H1 (cell line): ENCODE results near the gene DRG1. TPM values are rescaled to one million over a fixed set of nuclear protein-coding genes. Genes with fewer than 3 reads are reported as not detected.
"Not testable (repeated sequence)": the region's sequence is repeated elsewhere in the genome, so short reads cannot be mapped to it uniquely, and the experiment has no call there.

Experiments
- CTCF ChIA-PET: fragments of 300-600 bp; sonication (Branson Sonifier 250); formaldehyde crosslinking; loops from one replicate; lab custom pipeline; 2021; ENCODE audit not compliant: partially characterized antibody; lab: Charles Lee
- POLR2A ChIA-PET: fragments of 300-600 bp; sonication (Branson Sonifier 250); formaldehyde crosslinking; loops from one replicate; lab custom pipeline; 2021; ENCODE audit warnings: inconsistent platforms; ENCODE audit not compliant: partially characterized antibody; lab: Charles Lee
- DNase-seq, 2 experiments: peaks; one replicate each; pipeline versions ENCODE4 v3.0.0 to v3.0.0-alpha.2; 2010 to 2022; ENCODE audit warnings: low spot score in 2 of 2, low read depth in 1 of 2, mixed read lengths in 1 of 2
- FAIRE-seq: peaks from 2 replicates; lab custom pipeline; 2011; peaks lifted over from hg19 to GRCh38; lab: Jason Lieb, UNC
- H2AFZ ChIP-seq: 2 replicates; pipeline ENCODE4 v1.8.1; 2012; ENCODE audit warnings: low read length, inconsistent platforms
- H2AK5ac ChIP-seq: 2 replicates; pipeline ENCODE4 v1.6.1; 2013; ENCODE audit warnings: low read depth, low read length
- H2BK120ac ChIP-seq: replicated peaks from 2 replicates; pipeline ENCODE3; 2013; ENCODE audit warnings: low read depth, low read length, inconsistent platforms
- H2BK12ac ChIP-seq: 2 replicates; pipeline ENCODE4 v1.6.1; 2013; ENCODE audit warnings: low read depth, low read length
- H2BK15ac ChIP-seq: 2 replicates; pipeline ENCODE4 v1.6.1; 2013; ENCODE audit warnings: low read length
- H2BK20ac ChIP-seq: 2 replicates; pipeline ENCODE4 v1.6.1; 2013; ENCODE audit warnings: low read length
- H2BK5ac ChIP-seq: 2 replicates; pipeline ENCODE4 v1.6.1; 2013; ENCODE audit warnings: low read depth, low read length
- H3K14ac ChIP-seq: 2 replicates; pipeline ENCODE4 v1.6.1; 2013; ENCODE audit warnings: inconsistent platforms; ENCODE audit not compliant: insufficient read length
- H3K18ac ChIP-seq: 2 replicates; pipeline ENCODE4 v1.6.1; 2013; ENCODE audit warnings: low read length; ENCODE audit errors: extremely low read depth
- H3K23ac ChIP-seq: 2 replicates; pipeline ENCODE4 v1.6.1; 2013; ENCODE audit warnings: inconsistent platforms; ENCODE audit not compliant: insufficient read length
- H3K23me2 ChIP-seq: 2 replicates; pipeline ENCODE4 v1.6.1; 2013; ENCODE audit warnings: low read depth, low read length
- H3K27ac ChIP-seq: 2 replicates; pipeline ENCODE4 v1.6.1; 2011; ENCODE audit warnings: low read depth, low read length, inconsistent platforms
- H3K27me3 ChIP-seq, 4 experiments: replicated peaks in 1 of 4; 1 replicate in 1 of 4; 2 replicates in 3 of 4; pipeline versions ENCODE4 v1.6.1 to v1.8.1; 2011 to 2013; ENCODE audit warnings: low read length in 3 of 4, mild to moderate bottlenecking in 3 of 4, inconsistent platforms in 2 of 4, mixed read lengths in 2 of 4, moderate library complexity in 1 of 4; ENCODE audit not compliant: control insufficient read depth in 3 of 4, insufficient read depth in 3 of 4; ENCODE audit errors: extremely low read depth in 1 of 4
- H3K36me3 ChIP-seq, 4 experiments: 2 replicates each; pipeline versions ENCODE4 v1.6.1 to v1.8.1; 2011 to 2013; ENCODE audit warnings: mild to moderate bottlenecking in 4 of 4, low read length in 3 of 4, moderate library complexity in 2 of 4, control low read depth in 1 of 4, inconsistent platforms in 1 of 4; ENCODE audit not compliant: insufficient read depth in 4 of 4, control insufficient read depth in 2 of 4
- H3K4ac ChIP-seq: replicated peaks from 2 replicates; pipeline ENCODE3; 2013; ENCODE audit warnings: low read length, low read depth, mixed read lengths, inconsistent platforms; ENCODE audit not compliant: insufficient read length
- H3K4me1 ChIP-seq, 4 experiments: replicated peaks in 1 of 4; 1 replicate in 1 of 4; 2 replicates in 3 of 4; pipeline versions ENCODE4 v1.6.1 to v1.8.1; 2011 to 2013; ENCODE audit warnings: low read length in 3 of 4, inconsistent platforms in 2 of 4, mixed read lengths in 1 of 4; ENCODE audit not compliant: insufficient read depth in 4 of 4, control insufficient read depth in 3 of 4
- H3K4me2 ChIP-seq, 2 experiments: 2 replicates each; pipeline versions ENCODE4 v1.6.1 to v1.8.1; 2011 to 2013; ENCODE audit warnings: low read depth in 2 of 2, low read length in 2 of 2, control low read depth in 1 of 2, inconsistent platforms in 1 of 2, mild to moderate bottlenecking in 1 of 2; ENCODE audit not compliant: insufficient read depth in 1 of 2
- H3K4me3 ChIP-seq, 4 experiments: fragments of 200-600, 300-600 bp in 1 of 4; sonication (generic), shearing (Covaris generic), sonication (Bioruptor Twin) in 1 of 4; 2 replicates each; pipeline versions ENCODE4 v1.5.1 to v1.8.1; 2011 to 2016; ENCODE audit warnings: low read length in 4 of 4, low read depth in 3 of 4, control low read depth in 2 of 4, inconsistent platforms in 2 of 4, mild to moderate bottlenecking in 2 of 4, mixed read lengths in 1 of 4, moderate library complexity in 1 of 4; ENCODE audit not compliant: insufficient read depth in 2 of 4; ENCODE audit errors: extremely low read depth in 1 of 4
- H3K56ac ChIP-seq: replicated peaks from 2 replicates; pipeline ENCODE3; 2013; ENCODE audit warnings: low read depth, mild to moderate bottlenecking, mixed read lengths, low read length, inconsistent platforms; ENCODE audit not compliant: insufficient read length
- H3K79me1 ChIP-seq: 2 replicates; pipeline ENCODE4 v1.6.1; 2013; ENCODE audit warnings: low read depth, low read length, control low read depth
- H3K79me2 ChIP-seq, 2 experiments: 2 replicates each; pipeline versions ENCODE4 v1.6.1 to v1.8.1; 2012 to 2013; ENCODE audit warnings: low read length in 2 of 2, mild to moderate bottlenecking in 2 of 2, inconsistent platforms in 1 of 2; ENCODE audit not compliant: insufficient read depth in 2 of 2, control insufficient read depth in 1 of 2
- H3K9ac ChIP-seq, 4 experiments: replicated peaks in 1 of 4; 1 replicate in 1 of 4; 2 replicates in 3 of 4; pipeline versions ENCODE4 v1.6.1 to v1.8.1; 2011 to 2013; ENCODE audit warnings: low read depth in 3 of 4, low read length in 3 of 4, control low read depth in 2 of 4, mild to moderate bottlenecking in 2 of 4, moderate library complexity in 2 of 4, inconsistent platforms in 1 of 4; ENCODE audit errors: extremely low read depth in 1 of 4
- H3K9me3 ChIP-seq, 2 experiments: 2 replicates each; pipeline versions ENCODE4 v1.6.1 to v1.8.1; 2012 to 2013; ENCODE audit warnings: mild to moderate bottlenecking in 2 of 2, moderate library complexity in 2 of 2, control low read depth in 1 of 2, inconsistent platforms in 1 of 2, low read depth in 1 of 2, low read length in 1 of 2, mixed read lengths in 1 of 2; ENCODE audit not compliant: insufficient read depth in 2 of 2
- H4K20me1 ChIP-seq, 2 experiments: replicated peaks in 1 of 2; 2 replicates each; pipeline versions ENCODE3 to v1.8.1; 2011 to 2013; ENCODE audit warnings: inconsistent platforms in 2 of 2, low read length in 2 of 2, mild to moderate bottlenecking in 1 of 2; ENCODE audit not compliant: insufficient read depth in 2 of 2, control insufficient read depth in 1 of 2
- H4K5ac ChIP-seq: 2 replicates; pipeline ENCODE4 v1.6.1; 2013; ENCODE audit warnings: low read length, low read depth, mixed read lengths, inconsistent platforms; ENCODE audit not compliant: insufficient read length
- H4K8ac ChIP-seq: 2 replicates; pipeline ENCODE4 v1.8.0; 2013; ENCODE audit warnings: mild to moderate bottlenecking, moderate library complexity, low read length, inconsistent platforms; ENCODE audit not compliant: insufficient read depth; ENCODE audit errors: extremely low read depth
- H4K91ac ChIP-seq: replicated peaks from 2 replicates; pipeline ENCODE3; 2013; ENCODE audit warnings: low read length, mixed read lengths, inconsistent platforms; ENCODE audit not compliant: insufficient read length
- ATF3 ChIP-seq: IDR thresholded peaks from 2 replicates; pipeline ENCODE4 v1.6.1; 2011; ENCODE audit warnings: low read depth, mild to moderate bottlenecking, low read length; ENCODE audit not compliant: insufficient read depth
- CTCF ChIP-seq, 3 experiments: IDR thresholded peaks; 1 replicate in 2 of 3; 2 replicates in 1 of 3; pipeline versions ENCODE4 v1.5.1 to v1.6.1; 2011; ENCODE audit warnings: low read length in 3 of 3, mild to moderate bottlenecking in 3 of 3, inconsistent platforms in 2 of 3, low read depth in 1 of 3, moderate library complexity in 1 of 3; ENCODE audit not compliant: insufficient read depth in 1 of 3; ENCODE audit errors: control extremely low read depth in 1 of 3
- EZH2 ChIP-seq: fragments of 200-600 bp; sonication (generic); IDR thresholded peaks from 2 replicates; pipeline ENCODE4 v1.7.1; 2012; ENCODE audit warnings: low read depth, mild to moderate bottlenecking, moderate library complexity, low read length, inconsistent platforms; ENCODE audit not compliant: severe bottlenecking
- SIRT6 ChIP-seq: IDR thresholded peaks from one replicate; pipeline ENCODE4 v1.7.1; 2012; ENCODE audit warnings: low read length, inconsistent platforms
- YY1 ChIP-seq: IDR thresholded peaks from 2 replicates; pipeline ENCODE4 v1.6.1; 2011; ENCODE audit warnings: low read depth, mild to moderate bottlenecking, low read length
- WGBS, 2 experiments: shearing (Covaris generic) in 1 of 2; methylation state at CpG; one replicate each; pipeline versions ENCODE4 v1.1.6 to v1.1.7; 2013 to 2015; ENCODE audit warnings: low lambda C conversion rate in 2 of 2, mixed read lengths in 2 of 2, inconsistent platforms in 1 of 2, low coverage in 1 of 2, missing lambda C conversion rate in 1 of 2; ENCODE audit not compliant: insufficient replicate concordance in 2 of 2, insufficient coverage in 1 of 2, insufficient read length in 1 of 2; ENCODE audit errors: extremely low coverage in 1 of 2, missing lambda C conversion rate in 1 of 2; 5-methylcytosine and 5-hydroxymethylcytosine counted together
- polyA plus RNA-seq, 7 experiments: library from polyadenylated mRNA; depleted of rRNA in 3 of 7; stranded (reverse) in 5 of 7; unstranded in 2 of 7; fragments of >200 nt in 5 of 7; fragments of 200-250 nt in 2 of 7; gene quantifications; 1 replicate in 5 of 7; 2 replicates in 1 of 7; 4 replicates in 1 of 7; pipeline versions ENCODE4 v1.2.1 to v1.2.3, GENCODE V29; 2011 to 2013; ENCODE audit warnings: missing spikeins in 2 of 7, mixed read lengths in 2 of 7
- total RNA-seq: library from RNA; stranded (reverse); fragmentation: NEBNext Ultra II Directional; extraction: Animal tissue kit (Norgen Biotek cat#: 25700); gene quantifications from 2 replicates; pipeline ENCODE4 v1.2.1, GENCODE V29; 2021

The DRG1 gene
- total and polyA plus RNA-seq, 2 of the 8 experiments (the other 6 are each of a cell fraction or from before 2014, with no cell fraction given): 45.3 to 81.9 TPM

- TF ChIP-seq CTCF (IDR thresholded peaks at IDR 0.05; ENCODE audit: control extremely low read depth in 1 of 3, insufficient read depth in 1 of 3, low read depth in 1 of 3, low read length in 3 of 3): no peak
- TF ChIP-seq SIRT6: no peak
- TF ChIP-seq ATF3: no peak
- TF ChIP-seq YY1: no peak
- TF ChIP-seq EZH2: no peak
- TF ChIP-seq, all 59 proteins: peak for 0
These were observed 81.7 kb downstream of the DRG1 start (continued) for GRCh38 chr22:31481129-31481528.

- not testable (repeated sequence) for H2BK120ac ChIP-seq, H3K79me1 ChIP-seq, H2AFZ ChIP-seq, H3K9ac ChIP-seq, H3K4me1 ChIP-seq, H2BK15ac ChIP-seq, H2BK20ac ChIP-seq, H2BK12ac ChIP-seq, H3K56ac ChIP-seq, H3K27ac ChIP-seq, H3K9me3 ChIP-seq, H3K79me2 ChIP-seq, H4K8ac ChIP-seq, DNase-seq, H4K20me1 ChIP-seq, H3K4me2 ChIP-seq, H4K5ac ChIP-seq, H2BK5ac ChIP-seq, H3K23ac ChIP-seq, H3K4me3 ChIP-seq, H3K27me3 ChIP-seq, H3K23me2 ChIP-seq, H3K14ac ChIP-seq, H2AK5ac ChIP-seq, H3K4ac ChIP-seq, H3K18ac ChIP-seq, H4K91ac ChIP-seq, FAIRE-seq
- ChIA-PET POLR2A (interaction anchor here (0.6 to 1.2 kb wide), 3 partner anchors 12 to 798 kb away, joined by 3 to 7 read pairs (median 3); no protein-coding TSS in a partner anchor), CTCF (interaction anchor here (1.2 to 1.6 kb wide), 2 partner anchors 31 to 75 kb away, joined by 3 to 6 read pairs; no protein-coding TSS in a partner anchor)
- 92% methylated on average over 8 of the region's 8 CpGs; no CpG with 5 or more reads in 1 of the 2 experiments for WGBS, 2 experiments
- H3K36me3 ChIP-seq: peaks cover 0 to 28% (median 7%) of the 10 kb centered on the region in 4 experiments; a peak in 6 of 8 replicates
These were observed 83.1 kb downstream of the DRG1 start for GRCh38 chr22:31482470-31482869.
